ENCODE results near the gene HSD17B12. TPM values are rescaled to one million over a fixed set of nuclear protein-coding genes. Genes with fewer than 3 reads are reported as not detected.

The HSD17B12 gene
- total and polyA plus RNA-seq, 2 of the 13 experiments (the other 11 are each of a cell fraction or from before 2014, with no cell fraction given), result 50.3 to 117 TPM

DNA sequence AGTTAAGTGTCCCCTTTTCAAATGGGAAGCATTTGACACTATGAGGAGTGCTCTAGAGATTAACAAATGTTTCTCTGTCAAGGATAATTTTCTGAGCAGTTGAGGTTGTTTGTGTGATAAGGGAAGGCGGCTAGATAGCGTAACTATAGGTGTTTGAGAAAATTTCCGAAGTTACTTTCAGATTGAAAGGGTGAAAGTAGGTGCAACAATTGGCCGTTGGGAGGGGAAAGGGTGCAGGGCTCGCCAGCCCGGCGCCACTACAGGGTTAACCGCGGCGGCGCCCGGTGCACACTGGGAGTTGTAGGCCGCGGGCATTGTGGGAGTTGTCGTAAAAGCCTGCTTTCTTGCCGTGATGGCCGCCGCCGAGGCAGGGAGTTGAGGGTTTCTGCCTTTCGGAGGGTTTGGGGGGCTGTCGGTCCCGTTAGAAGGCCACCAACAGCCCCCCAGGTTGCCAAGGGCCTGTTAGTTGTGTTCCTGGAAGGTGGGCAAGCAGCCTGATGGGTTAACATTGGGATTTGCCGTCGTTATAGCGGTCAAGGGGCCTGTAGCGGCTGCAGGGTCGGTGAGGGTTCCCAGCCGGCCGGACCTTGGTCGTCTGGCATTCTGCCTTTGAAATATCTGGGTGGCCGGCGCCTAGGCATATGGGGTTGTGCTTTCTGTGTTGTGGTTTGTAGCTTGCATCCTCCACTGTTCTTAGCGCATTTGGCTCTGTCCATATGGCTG lies 36.5 kb upstream of the HSD17B12 start (continued):
- TF ChIP-seq, protein P1, sequence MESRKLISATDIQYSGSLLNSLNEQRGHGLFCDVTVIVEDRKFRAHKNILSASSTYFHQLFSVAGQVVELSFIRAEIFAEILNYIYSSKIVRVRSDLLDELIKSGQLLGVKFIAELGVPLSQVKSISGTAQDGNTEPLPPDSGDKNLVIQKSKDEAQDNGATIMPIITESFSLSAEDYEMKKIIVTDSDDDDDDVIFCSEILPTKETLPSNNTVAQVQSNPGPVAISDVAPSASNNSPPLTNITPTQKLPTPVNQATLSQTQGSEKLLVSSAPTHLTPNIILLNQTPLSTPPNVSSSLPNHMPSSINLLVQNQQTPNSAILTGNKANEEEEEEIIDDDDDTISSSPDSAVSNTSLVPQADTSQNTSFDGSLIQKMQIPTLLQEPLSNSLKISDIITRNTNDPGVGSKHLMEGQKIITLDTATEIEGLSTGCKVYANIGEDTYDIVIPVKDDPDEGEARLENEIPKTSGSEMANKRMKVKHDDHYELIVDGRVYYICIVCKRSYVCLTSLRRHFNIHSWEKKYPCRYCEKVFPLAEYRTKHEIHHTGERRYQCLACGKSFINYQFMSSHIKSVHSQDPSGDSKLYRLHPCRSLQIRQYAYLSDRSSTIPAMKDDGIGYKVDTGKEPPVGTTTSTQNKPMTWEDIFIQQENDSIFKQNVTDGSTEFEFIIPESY (CRISPR knock-in tag; IDR thresholded peaks at IDR 0.05), result peak; percentile 46; the same call in 1 of the 2 replicates
- no peak for TF ChIP-seq ZNF383 (CRISPR knock-in tag; IDR thresholded peaks at IDR 0.05; ENCODE audit: borderline replicate concordance)
- TF ChIP-seq ZNF3 (CRISPR knock-in tag; IDR thresholded peaks at IDR 0.05), result no peak
- TF ChIP-seq NFE2L1 (CRISPR knock-in tag; IDR thresholded peaks at IDR 0.05; ENCODE audit: borderline replicate concordance), result no peak
- no peak for TF ChIP-seq TCF7 (IDR thresholded peaks at IDR 0.05; ENCODE audit: low read depth)
- TF ChIP-seq ZNF660 (CRISPR knock-in tag; IDR thresholded peaks at IDR 0.05; ENCODE audit: borderline replicate concordance, low read depth), result no peak
- peak; percentile 86 for TF ChIP-seq SKI (IDR thresholded peaks at IDR 0.05; ENCODE audit: partially characterized antibody)
- TF ChIP-seq NRL (CRISPR knock-in tag; IDR thresholded peaks at IDR 0.05; ENCODE audit: borderline replicate concordance), result peak; percentile 93
- TF ChIP-seq, protein P2, sequence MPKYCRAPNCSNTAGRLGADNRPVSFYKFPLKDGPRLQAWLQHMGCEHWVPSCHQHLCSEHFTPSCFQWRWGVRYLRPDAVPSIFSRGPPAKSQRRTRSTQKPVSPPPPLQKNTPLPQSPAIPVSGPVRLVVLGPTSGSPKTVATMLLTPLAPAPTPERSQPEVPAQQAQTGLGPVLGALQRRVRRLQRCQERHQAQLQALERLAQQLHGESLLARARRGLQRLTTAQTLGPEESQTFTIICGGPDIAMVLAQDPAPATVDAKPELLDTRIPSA (CRISPR knock-in tag; IDR thresholded peaks at IDR 0.05; ENCODE audit: borderline replicate concordance), result no peak
- TF ChIP-seq, protein P3, sequence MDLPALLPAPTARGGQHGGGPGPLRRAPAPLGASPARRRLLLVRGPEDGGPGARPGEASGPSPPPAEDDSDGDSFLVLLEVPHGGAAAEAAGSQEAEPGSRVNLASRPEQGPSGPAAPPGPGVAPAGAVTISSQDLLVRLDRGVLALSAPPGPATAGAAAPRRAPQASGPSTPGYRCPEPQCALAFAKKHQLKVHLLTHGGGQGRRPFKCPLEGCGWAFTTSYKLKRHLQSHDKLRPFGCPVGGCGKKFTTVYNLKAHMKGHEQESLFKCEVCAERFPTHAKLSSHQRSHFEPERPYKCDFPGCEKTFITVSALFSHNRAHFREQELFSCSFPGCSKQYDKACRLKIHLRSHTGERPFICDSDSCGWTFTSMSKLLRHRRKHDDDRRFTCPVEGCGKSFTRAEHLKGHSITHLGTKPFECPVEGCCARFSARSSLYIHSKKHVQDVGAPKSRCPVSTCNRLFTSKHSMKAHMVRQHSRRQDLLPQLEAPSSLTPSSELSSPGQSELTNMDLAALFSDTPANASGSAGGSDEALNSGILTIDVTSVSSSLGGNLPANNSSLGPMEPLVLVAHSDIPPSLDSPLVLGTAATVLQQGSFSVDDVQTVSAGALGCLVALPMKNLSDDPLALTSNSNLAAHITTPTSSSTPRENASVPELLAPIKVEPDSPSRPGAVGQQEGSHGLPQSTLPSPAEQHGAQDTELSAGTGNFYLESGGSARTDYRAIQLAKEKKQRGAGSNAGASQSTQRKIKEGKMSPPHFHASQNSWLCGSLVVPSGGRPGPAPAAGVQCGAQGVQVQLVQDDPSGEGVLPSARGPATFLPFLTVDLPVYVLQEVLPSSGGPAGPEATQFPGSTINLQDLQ (CRISPR knock-in tag; IDR thresholded peaks at IDR 0.05), result no peak
- no peak for TF ChIP-seq SETDB1 (CRISPR knock-in tag; IDR thresholded peaks at IDR 0.05; ENCODE audit: borderline replicate concordance)
- peak; percentile 96 for TF ChIP-seq KDM2A (CRISPR knock-in tag; IDR thresholded peaks at IDR 0.05; ENCODE audit: borderline replicate concordance, low read depth)
- peak; percentile 65 for TF ChIP-seq ZEB1 (IDR thresholded peaks at IDR 0.05; ENCODE audit: insufficient replicate concordance, low read depth)
- no peak for TF ChIP-seq RCOR2 (CRISPR knock-in tag; IDR thresholded peaks at IDR 0.05)
- TF ChIP-seq ZNF775 (CRISPR knock-in tag; IDR thresholded peaks at IDR 0.05; ENCODE audit: borderline replicate concordance), result no peak
- TF ChIP-seq ZFP1 (CRISPR knock-in tag; IDR thresholded peaks at IDR 0.05), result no peak
- TF ChIP-seq ZFP36L2 (CRISPR knock-in tag; IDR thresholded peaks at IDR 0.05), result no peak
- TF ChIP-seq, protein P4, sequence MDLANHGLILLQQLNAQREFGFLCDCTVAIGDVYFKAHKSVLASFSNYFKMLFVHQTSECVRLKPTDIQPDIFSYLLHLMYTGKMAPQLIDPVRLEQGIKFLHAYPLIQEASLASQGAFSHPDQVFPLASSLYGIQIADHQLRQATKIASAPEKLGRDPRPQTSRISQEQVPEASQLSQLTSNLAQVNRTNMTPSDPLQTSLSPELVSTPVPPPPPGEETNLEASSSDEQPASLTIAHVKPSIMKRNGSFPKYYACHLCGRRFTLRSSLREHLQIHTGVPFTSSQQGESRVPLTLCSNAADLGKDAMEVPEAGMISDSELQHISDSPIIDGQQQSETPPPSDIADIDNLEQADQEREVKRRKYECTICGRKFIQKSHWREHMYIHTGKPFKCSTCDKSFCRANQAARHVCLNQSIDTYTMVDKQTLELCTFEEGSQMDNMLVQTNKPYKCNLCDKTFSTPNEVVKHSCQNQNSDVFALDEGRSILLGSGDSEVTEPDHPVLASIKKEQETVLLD (CRISPR knock-in tag; IDR thresholded peaks at IDR 0.05; ENCODE audit: low read depth), result no peak
- TF ChIP-seq, protein P5, sequence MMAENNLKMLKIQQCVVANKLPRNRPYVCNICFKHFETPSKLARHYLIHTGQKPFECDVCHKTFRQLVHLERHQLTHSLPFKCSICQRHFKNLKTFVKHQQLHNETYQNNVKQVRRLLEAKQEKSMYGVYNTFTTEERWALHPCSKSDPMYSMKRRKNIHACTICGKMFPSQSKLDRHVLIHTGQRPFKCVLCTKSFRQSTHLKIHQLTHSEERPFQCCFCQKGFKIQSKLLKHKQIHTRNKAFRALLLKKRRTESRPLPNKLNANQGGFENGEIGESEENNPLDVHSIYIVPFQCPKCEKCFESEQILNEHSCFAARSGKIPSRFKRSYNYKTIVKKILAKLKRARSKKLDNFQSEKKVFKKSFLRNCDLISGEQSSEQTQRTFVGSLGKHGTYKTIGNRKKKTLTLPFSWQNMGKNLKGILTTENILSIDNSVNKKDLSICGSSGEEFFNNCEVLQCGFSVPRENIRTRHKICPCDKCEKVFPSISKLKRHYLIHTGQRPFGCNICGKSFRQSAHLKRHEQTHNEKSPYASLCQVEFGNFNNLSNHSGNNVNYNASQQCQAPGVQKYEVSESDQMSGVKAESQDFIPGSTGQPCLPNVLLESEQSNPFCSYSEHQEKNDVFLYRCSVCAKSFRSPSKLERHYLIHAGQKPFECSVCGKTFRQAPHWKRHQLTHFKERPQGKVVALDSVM (CRISPR knock-in tag; IDR thresholded peaks at IDR 0.05), result no peak
- TF ChIP-seq SOX5 (CRISPR knock-in tag; IDR thresholded peaks at IDR 0.05; ENCODE audit: borderline replicate concordance), result peak; percentile 47; the same call in 1 of the 2 replicates
- TF ChIP-seq KDM3A (CRISPR knock-in tag; IDR thresholded peaks at IDR 0.05; ENCODE audit: low read depth), result peak; percentile 49; the same call in 1 of the 2 replicates
